Uterus (tissue), 4 donors: ENCODE data around the gene VSIG4. TPM values are rescaled to one million over a fixed set of nuclear protein-coding genes. Genes with fewer than 3 reads are reported as not detected.

Experiments
- DNase-seq, 2 donors: peaks; one replicate each; pipeline ENCODE4 v3.0.0-alpha.2; 2019 to 2020
- H3K27ac ChIP-seq, 2 donors: fragments of 200-600 bp; sonication (generic); 1 replicate in 1 of 2; 2 replicates in 1 of 2; pipeline ENCODE4 v1.5.1; 2016 to 2018
- H3K27me3 ChIP-seq, 2 donors: fragments of 200-600 bp; sonication (generic); one replicate each; pipeline ENCODE4 v1.5.1; 2018 to 2019; ENCODE audit warnings: control low read depth in 1 of 2
- H3K36me3 ChIP-seq, 2 donors: fragments of 200-600 bp; sonication (generic); one replicate each; pipeline ENCODE4 v1.5.1; 2019; ENCODE audit warnings: control low read depth in 1 of 2
- H3K4me1 ChIP-seq, 2 donors: fragments of 200-600 bp; sonication (generic); one replicate each; pipeline ENCODE4 v1.5.1; 2018 to 2019; ENCODE audit warnings: control low read depth in 1 of 2
- H3K4me3 ChIP-seq, 2 donors: fragments of 200-600 bp; sonication (generic); 1 replicate in 1 of 2; 2 replicates in 1 of 2; pipeline ENCODE4 v1.5.1; 2018 to 2019; ENCODE audit warnings: mild to moderate bottlenecking in 1 of 2
- H3K9me3 ChIP-seq, 2 donors: fragments of 200-600 bp; sonication (generic); one replicate each; pipeline ENCODE4 v1.5.1; 2019; ENCODE audit warnings: control low read depth in 1 of 2
- CTCF ChIP-seq, 4 experiments: fragments of 200-600 bp in 2 of 4; fragments of 450-650 bp in 2 of 4; sonication (generic) in 2 of 4; IDR thresholded peaks; one replicate each; pipeline ENCODE4 v1.5.1; 2016 to 2019; ENCODE audit warnings: antibody characterized with exemption in 4 of 4, mild to moderate bottlenecking in 2 of 4, moderate library complexity in 1 of 4
- POLR2A ChIP-seq, 2 donors: fragments of 450-650 bp; IDR thresholded peaks; one replicate each; pipeline ENCODE4 v1.6.1; 2016; ENCODE audit warnings: antibody characterized with exemption in 2 of 2, mild to moderate bottlenecking in 1 of 2, moderate library complexity in 1 of 2
- intact Hi-C: fragments of 100-400 bp; cut with DNase I; formaldehyde crosslinking; loops from one replicate; pipeline ENCODE4 v1.15.1; 2023; ENCODE audit warnings: low total_unique reads
- total RNA-seq, 4 donors: library from RNA; depleted of rRNA in 3 of 4; stranded (reverse); fragments of >200 nt in 3 of 4; gene quantifications; one replicate each; pipeline versions ENCODE4 v1.1.0 to v1.2.4, GENCODE V29; 2014 to 2023
- donor health status: DM: yes; HTN: yes; CAD: no.

Gene VSIG4
- total RNA-seq, 4 donors from 2014 or later: 13.4 to 120 (median 16.7) TPM

- TF ChIP-seq CTCF (IDR thresholded peaks at IDR 0.05) (no peak), POLR2A (IDR thresholded peaks at IDR 0.05) (no peak)
- Histone ChIP-seq H3K27ac (no peak overlapping the region), H3K9me3 (no peaks in the 10 kb centered on the region), H3K27me3 (no peaks in the 10 kb centered on the region), H3K4me3 (no peak overlapping the region), H3K36me3 (no peaks in the 10 kb centered on the region), H3K4me1 (no peaks in the 10 kb centered on the region)
- DNase-seq: no peak
- intact Hi-C loops: no loop called here
Observed at GRCh38 chrX:65999029-65999562, 40.8 kb downstream of the VSIG4 start.

GRCh38 chrX:65997978-65998717 lies 41.7 kb downstream of the VSIG4 start:
- Histone ChIP-seq H3K27ac (no peak overlapping the region), H3K4me3 (no peak overlapping the region), H3K4me1 (no peaks in the 10 kb centered on the region), H3K9me3 (no peaks in the 10 kb centered on the region), H3K36me3 (no peaks in the 10 kb centered on the region), H3K27me3 (no peaks in the 10 kb centered on the region)
- intact Hi-C loops: no loop called here
- DNase-seq: no peak
- TF ChIP-seq CTCF (IDR thresholded peaks at IDR 0.05) (no peak), POLR2A (IDR thresholded peaks at IDR 0.05) (no peak)

- H3K27me3 ChIP-seq: no peaks in the 10 kb centered on the region
- DNase-seq: no peak
- H3K4me1 ChIP-seq: no peaks in the 10 kb centered on the region
- intact Hi-C loops: no loop called here
- no peaks in the 10 kb centered on the region for H3K36me3 ChIP-seq
- H3K27ac ChIP-seq: no peak overlapping the region
- H3K9me3 ChIP-seq: no peaks in the 10 kb centered on the region
- H3K4me3 ChIP-seq: no peak overlapping the region
- no peak for TF ChIP-seq POLR2A (IDR thresholded peaks at IDR 0.05)
- TF ChIP-seq CTCF (IDR thresholded peaks at IDR 0.05): no peak
Observed at GRCh38 chrX:65994519-65995506, 45.1 kb downstream of the VSIG4 start.

- H3K9me3 ChIP-seq: no peaks in the 10 kb centered on the region
- intact Hi-C loops: no loop called here
Observed at GRCh38 chrX:65993915-65994460, 45.9 kb downstream of the VSIG4 start.

More at GRCh38 chrX:65993915-65994460, 45.9 kb downstream of the VSIG4 start:
- no peaks in the 10 kb centered on the region for H3K36me3 ChIP-seq
- no peak for DNase-seq
- no peak for TF ChIP-seq CTCF (IDR thresholded peaks at IDR 0.05)
- TF ChIP-seq POLR2A (IDR thresholded peaks at IDR 0.05): no peak
- no peak overlapping the region for H3K4me3 ChIP-seq
- no peak overlapping the region for H3K27ac ChIP-seq
- H3K27me3 ChIP-seq: no peaks in the 10 kb centered on the region
- no peaks in the 10 kb centered on the region for H3K4me1 ChIP-seq
